ENCODE data around the gene NSD2.
A peak's percentile ranks its signal among the peaks of the same experiment; 100 is the strongest.

The NSD2 gene

GRCh38 chr4:1851575-1852410, 19.4 kb upstream of the NSD2 start:
- DNase-seq (ENCODE audit: low read depth) = peak; percentile 34
- TF ChIP-seq CTCF (conservative IDR thresholded peaks at IDR 0.05; ENCODE audit: control insufficient read depth, insufficient read depth, low read depth, low read length) = no peak
- no peak overlapping the region for H3K4me3 ChIP-seq (ENCODE audit: control insufficient read depth, low read depth, low read length)

- TF ChIP-seq CTCF (conservative IDR thresholded peaks at IDR 0.05; ENCODE audit: control insufficient read depth, insufficient read depth, low read depth, low read length) = no peak
Measured at GRCh38 chr4:1852904-1853623, 18.1 kb upstream of the NSD2 start.

GRCh38 chr4:1854752-1855151, 16.4 kb upstream of the NSD2 start:
- no peak for DNase-seq (ENCODE audit: low read depth)
- no peak for TF ChIP-seq CTCF (conservative IDR thresholded peaks at IDR 0.05; ENCODE audit: control insufficient read depth, insufficient read depth, low read depth, low read length)
- peak overlapping the region; percentile 80 for H3K4me3 ChIP-seq (ENCODE audit: control insufficient read depth, low read depth, low read length)

More at GRCh38 chr4:1852904-1853623, 18.1 kb upstream of the NSD2 start:
- no peak for DNase-seq (ENCODE audit: low read depth)
- H3K4me3 ChIP-seq (ENCODE audit: control insufficient read depth, low read depth, low read length) = no peak overlapping the region

GRCh38 chr4:1855333-1856070, 15.7 kb upstream of the NSD2 start:
- no peak for TF ChIP-seq CTCF (conservative IDR thresholded peaks at IDR 0.05; ENCODE audit: control insufficient read depth, insufficient read depth, low read depth, low read length)
- peak overlapping the region; percentile 80 for H3K4me3 ChIP-seq (ENCODE audit: control insufficient read depth, low read depth, low read length)
- DNase-seq (ENCODE audit: low read depth) = no peak

- H3K4me3 ChIP-seq (ENCODE audit: control insufficient read depth, low read depth, low read length) = peak within 1 kb of the TSS; percentile 80
- no peak for TF ChIP-seq CTCF (conservative IDR thresholded peaks at IDR 0.05; ENCODE audit: control insufficient read depth, insufficient read depth, low read depth, low read length)
- DNase-seq (ENCODE audit: low read depth) = peak; percentile 93
Measured at GRCh38 chr4:1856071-1856942, 14.9 kb upstream of the NSD2 start, which contains the start of gene LETM1. Gene LETM1, minus strand, starts transcription at chr4:1856156. Its CDS starts 206 bp downstream, at chr4:1855950.

Measured in fibroblast of mammary gland (primary cell).